Measurements from ENCODE around the gene NR2E1. TPM values are rescaled to one million over a fixed set of nuclear protein-coding genes. Genes with fewer than 3 reads are reported as not detected.

The NR2E1 gene
- polyA plus RNA-seq, 1 donor (not counting 4 experiments of a cell fraction or from before 2014, with no cell fraction given) = 0.04 TPM

DNA sequence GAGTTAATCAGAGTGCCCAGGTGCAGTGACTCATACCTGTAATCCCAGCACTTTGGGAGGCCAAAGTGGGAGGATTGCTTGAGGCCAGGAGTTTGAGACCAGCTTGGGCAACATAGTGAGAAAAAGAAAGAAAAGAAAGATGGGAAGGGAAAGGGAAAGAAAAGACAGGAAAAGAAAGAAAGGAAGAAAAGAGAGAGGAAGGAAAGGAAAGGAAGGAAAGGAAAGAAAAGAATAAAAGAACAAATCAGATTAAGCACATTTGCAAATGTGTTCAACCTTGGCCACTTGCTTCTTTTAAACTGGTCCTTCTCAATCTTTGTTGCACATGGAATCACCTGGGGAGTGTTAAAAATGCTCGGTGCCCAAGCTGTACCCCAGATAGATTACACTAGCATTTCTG is 28.0 kb downstream of the NR2E1 start:
- no peak for DNase-seq (ENCODE audit: low read depth, low spot score)
- no peaks in the 10 kb centered on the region for H3K79me2 ChIP-seq (ENCODE audit: control insufficient read depth, insufficient read depth, low read length)
- H3K9me3 ChIP-seq (ENCODE audit: control insufficient read depth, low read depth, low read length) = no peaks in the 10 kb centered on the region
- H3K36me3 ChIP-seq (ENCODE audit: control insufficient read depth in 2 of 2, extremely low read depth in 1 of 2, insufficient read depth in 2 of 2, low read length in 2 of 2) = no peaks in the 10 kb centered on the region
- H3K27me3 ChIP-seq (ENCODE audit: control insufficient read depth, extremely low read depth, insufficient read depth, low read length) = peaks cover 5% of the 10 kb centered on the region
- no peak overlapping the region for H3K9ac ChIP-seq (ENCODE audit: control insufficient read depth, extremely low read depth, insufficient read depth, low read length)
- no peak overlapping the region for H2AFZ ChIP-seq (ENCODE audit: control insufficient read depth, low read length)
- H3K9me1 ChIP-seq (ENCODE audit: control insufficient read depth, extremely low read depth, insufficient read depth, low read length) = no peaks in the 10 kb centered on the region
- dilution Hi-C loops (cut with MboI; ENCODE audit: extremely low pct_ligation_motif_present, low sequenced_read_pairs) = no loop called here
- no peak overlapping the region for H3K4me3 ChIP-seq (ENCODE audit: control insufficient read depth in 2 of 3, extremely low read depth in 1 of 3, insufficient read depth in 2 of 3, low read depth in 1 of 3, low read length in 3 of 3)
- TF ChIP-seq CTCF (optimal IDR thresholded peaks at IDR 0.05 in 1 of 3, IDR thresholded peaks at IDR 0.05 in 1 of 3, conservative IDR thresholded peaks at IDR 0.05 in 1 of 3; ENCODE audit: extremely low read depth in 1 of 3, insufficient read depth in 2 of 3, low read length in 3 of 3) = no peak
- no peak for TF ChIP-seq EZH2 (IDR thresholded peaks at IDR 0.05; ENCODE audit: low read length)
- no peaks in the 10 kb centered on the region for H3K4me1 ChIP-seq (ENCODE audit: control insufficient read depth, extremely low read depth, insufficient read depth, low read length)
- no peak overlapping the region for H3K4me2 ChIP-seq (ENCODE audit: control insufficient read depth, extremely low read depth, insufficient read depth, low read depth, low read length)
- no peak overlapping the region for H3K27ac ChIP-seq (ENCODE audit: control insufficient read depth, insufficient read depth, low read length)
- H4K20me1 ChIP-seq (ENCODE audit: control insufficient read depth, extremely low read depth, insufficient read depth, low read length) = no peaks in the 10 kb centered on the region
- no peak for FAIRE-seq

DNA sequence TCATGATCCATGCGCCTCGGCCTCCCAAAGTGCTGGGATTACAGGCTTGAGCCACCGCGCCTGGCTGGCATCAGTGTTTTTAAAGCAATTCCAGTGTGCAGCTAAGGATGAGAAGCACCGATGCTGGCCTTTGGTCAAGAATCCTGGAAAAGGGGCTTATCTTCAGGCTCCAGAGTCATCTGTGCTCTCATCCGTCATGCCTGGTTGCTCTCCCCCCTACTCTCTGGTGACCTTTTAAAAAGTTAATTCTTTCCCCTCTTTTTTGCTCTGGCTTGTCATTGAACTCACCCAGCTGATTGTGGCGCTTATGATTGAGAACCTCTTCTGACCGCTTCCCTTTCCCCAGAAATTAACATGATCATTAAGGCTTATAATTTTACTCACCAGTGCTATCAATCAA is 28.7 kb downstream of the NR2E1 start:
- H3K9ac ChIP-seq (ENCODE audit: control insufficient read depth, extremely low read depth, insufficient read depth, low read length) = no peak overlapping the region
- DNase-seq (ENCODE audit: low read depth, low spot score) (no peak), FAIRE-seq (no peak)
- no peaks in the 10 kb centered on the region for H3K4me1 ChIP-seq (ENCODE audit: control insufficient read depth, extremely low read depth, insufficient read depth, low read length)
- TF ChIP-seq EZH2 (IDR thresholded peaks at IDR 0.05; ENCODE audit: low read length) = no peak
- no peak for TF ChIP-seq CTCF (optimal IDR thresholded peaks at IDR 0.05 in 1 of 3, IDR thresholded peaks at IDR 0.05 in 1 of 3, conservative IDR thresholded peaks at IDR 0.05 in 1 of 3; ENCODE audit: extremely low read depth in 1 of 3, insufficient read depth in 2 of 3, low read length in 3 of 3)
- no peak overlapping the region for H2AFZ ChIP-seq (ENCODE audit: control insufficient read depth, low read length)
- no peaks in the 10 kb centered on the region for H4K20me1 ChIP-seq (ENCODE audit: control insufficient read depth, extremely low read depth, insufficient read depth, low read length)
- no peak overlapping the region for H3K4me2 ChIP-seq (ENCODE audit: control insufficient read depth, extremely low read depth, insufficient read depth, low read depth, low read length)
- no peak overlapping the region for H3K27ac ChIP-seq (ENCODE audit: control insufficient read depth, insufficient read depth, low read length)
- H3K4me3 ChIP-seq (ENCODE audit: control insufficient read depth in 2 of 3, extremely low read depth in 1 of 3, insufficient read depth in 2 of 3, low read depth in 1 of 3, low read length in 3 of 3) = no peak overlapping the region
- H3K27me3 ChIP-seq (ENCODE audit: control insufficient read depth, extremely low read depth, insufficient read depth, low read length) = peaks cover 5% of the 10 kb centered on the region
- H3K36me3 ChIP-seq (ENCODE audit: control insufficient read depth in 2 of 2, extremely low read depth in 1 of 2, insufficient read depth in 2 of 2, low read length in 2 of 2) = no peaks in the 10 kb centered on the region
- dilution Hi-C loops (cut with MboI; ENCODE audit: extremely low pct_ligation_motif_present, low sequenced_read_pairs) = no loop called here
- H3K9me3 ChIP-seq (ENCODE audit: control insufficient read depth, low read depth, low read length) = no peaks in the 10 kb centered on the region
- no peaks in the 10 kb centered on the region for H3K9me1 ChIP-seq (ENCODE audit: control insufficient read depth, extremely low read depth, insufficient read depth, low read length)
- H3K79me2 ChIP-seq (ENCODE audit: control insufficient read depth, insufficient read depth, low read length) = no peaks in the 10 kb centered on the region

All from keratinocyte (primary cell).